HEK293 (cell line): ENCODE measurements around the gene ZNF860.

Experiments used
- IKZF3 ChIP-seq: fragments of 450-650 bp; IDR thresholded peaks from 2 replicates; pipeline ENCODE4 v1.5.0; 2018; ENCODE audit warnings: missing biosample characterization, mild to moderate bottlenecking, missing genetic modification characterization, moderate library complexity
- KLF10 ChIP-seq: fragments of 450-650 bp; IDR thresholded peaks from 2 replicates; pipeline ENCODE4 v1.5.1; 2018; ENCODE audit warnings: missing biosample characterization, mild to moderate bottlenecking, missing genetic modification characterization
- MZF1 ChIP-seq: fragments of 450-650 bp; formaldehyde crosslinking; IDR thresholded peaks from 2 replicates; pipeline ENCODE4 v1.5.1; 2017; ENCODE audit warnings: missing biosample characterization, missing genetic modification characterization, borderline replicate concordance
- SALL2 ChIP-seq: fragments of 450-650 bp; formaldehyde crosslinking; IDR thresholded peaks from 2 replicates; pipeline ENCODE4 v1.5.0; 2017; ENCODE audit warnings: missing biosample characterization, mild to moderate bottlenecking, missing genetic modification characterization, borderline replicate concordance
- SP2 ChIP-seq: fragments of 450-650 bp; formaldehyde crosslinking; IDR thresholded peaks from 2 replicates; pipeline ENCODE4 v1.5.1; 2016; ENCODE audit warnings: missing biosample characterization, missing genetic modification characterization
- WT1 ChIP-seq: fragments of 450-650 bp; formaldehyde crosslinking; IDR thresholded peaks from 2 replicates; pipeline ENCODE4 v1.5.1; 2016; ENCODE audit warnings: missing biosample characterization, missing genetic modification characterization
- ZBTB10 ChIP-seq: fragments of 450-650 bp; formaldehyde crosslinking; IDR thresholded peaks from 2 replicates; pipeline ENCODE4 v1.5.1; 2016; ENCODE audit warnings: missing biosample characterization, missing genetic modification characterization
- ZBTB11 ChIP-seq: fragments of 450-650 bp; formaldehyde crosslinking; conservative IDR thresholded peaks from 2 replicates; pipeline ENCODE4 v1.5.1; 2016; ENCODE audit warnings: low read depth, missing biosample characterization, missing genetic modification characterization
- ZBTB17 ChIP-seq: fragments of 450-650 bp; formaldehyde crosslinking; IDR thresholded peaks from 2 replicates; pipeline ENCODE4 v1.5.1; 2016; ENCODE audit warnings: missing biosample characterization, missing genetic modification characterization
- ZBTB20 ChIP-seq: fragments of 450-650 bp; formaldehyde crosslinking; IDR thresholded peaks from 2 replicates; pipeline ENCODE4 v1.5.1; 2016; ENCODE audit warnings: missing biosample characterization, missing genetic modification characterization
- ZBTB44 ChIP-seq: fragments of 450-650 bp; IDR thresholded peaks from 2 replicates; pipeline ENCODE4 v1.5.1; 2018; ENCODE audit warnings: missing biosample characterization, mild to moderate bottlenecking, missing genetic modification characterization
- ZBTB48 ChIP-seq: fragments of 450-650 bp; formaldehyde crosslinking; IDR thresholded peaks from 2 replicates; pipeline ENCODE4 v1.5.1; 2016; ENCODE audit warnings: missing biosample characterization, missing genetic modification characterization
- ZBTB6 ChIP-seq: fragments of 450-650 bp; formaldehyde crosslinking; IDR thresholded peaks from 2 replicates; pipeline ENCODE4 v1.5.1; 2017; ENCODE audit warnings: missing biosample characterization, missing genetic modification characterization
- ZFHX2 ChIP-seq: fragments of 450-650 bp; formaldehyde crosslinking; conservative IDR thresholded peaks from 2 replicates; pipeline ENCODE4 v1.5.1; 2016; ENCODE audit warnings: missing biosample characterization, missing genetic modification characterization
- ZFP37 ChIP-seq: fragments of 450-650 bp; formaldehyde crosslinking; IDR thresholded peaks from 2 replicates; pipeline ENCODE4 v1.5.1; 2016; ENCODE audit warnings: missing biosample characterization, missing genetic modification characterization
- ZNF2 ChIP-seq: fragments of 450-650 bp; formaldehyde crosslinking; IDR thresholded peaks from 2 replicates; pipeline ENCODE4 v1.5.1; 2016; ENCODE audit warnings: missing biosample characterization, missing genetic modification characterization
- ZNF211 ChIP-seq: fragments of 450-650 bp; formaldehyde crosslinking; IDR thresholded peaks from 2 replicates; pipeline ENCODE4 v1.5.1; 2016; ENCODE audit warnings: low read depth, missing biosample characterization, missing genetic modification characterization
- ZNF311 ChIP-seq: fragments of 450-650 bp; formaldehyde crosslinking; IDR thresholded peaks from 2 replicates; pipeline ENCODE4 v1.5.1; 2017; ENCODE audit warnings: missing biosample characterization, missing genetic modification characterization, borderline replicate concordance
- ZNF37A ChIP-seq: fragments of 450-650 bp; IDR thresholded peaks from 2 replicates; pipeline ENCODE4 v1.5.1; 2018; ENCODE audit warnings: missing biosample characterization, missing genetic modification characterization
- ZNF501 ChIP-seq: fragments of 450-650 bp; formaldehyde crosslinking; IDR thresholded peaks from 2 replicates; pipeline ENCODE4 v1.5.1; 2016; ENCODE audit warnings: missing biosample characterization, missing genetic modification characterization
- ZNF513 ChIP-seq: fragments of 450-650 bp; IDR thresholded peaks from 2 replicates; pipeline ENCODE4 v1.5.1; 2018; ENCODE audit warnings: missing biosample characterization, missing genetic modification characterization
- ZNF549 ChIP-seq: fragments of 450-650 bp; IDR thresholded peaks from 2 replicates; pipeline ENCODE4 v1.5.1; 2018; ENCODE audit warnings: missing biosample characterization, missing genetic modification characterization, mild to moderate bottlenecking, inconsistent platforms, moderate library complexity
- ZNF626 ChIP-seq: fragments of 450-650 bp; sonication (Bioruptor Pico); formaldehyde crosslinking; IDR thresholded peaks from 2 replicates; pipeline ENCODE4 v1.5.1; 2018; ENCODE audit warnings: missing biosample characterization, missing genetic modification characterization, inconsistent platforms
- ZNF660 ChIP-seq: fragments of 450-650 bp; IDR thresholded peaks from 2 replicates; pipeline ENCODE4 v1.5.1; 2018; ENCODE audit warnings: missing biosample characterization, mild to moderate bottlenecking, missing genetic modification characterization
- ZSCAN4 ChIP-seq: fragments of 450-650 bp; formaldehyde crosslinking; IDR thresholded peaks from 2 replicates; pipeline ENCODE4 v1.5.1; 2017; ENCODE audit warnings: missing biosample characterization, missing genetic modification characterization
- ZXDB ChIP-seq: fragments of 450-650 bp; formaldehyde crosslinking; IDR thresholded peaks from 2 replicates; pipeline ENCODE4 v1.5.1; 2016; ENCODE audit warnings: missing biosample characterization, missing genetic modification characterization

ZNF860 gene

GRCh38 chr3:31981206-31982181, at the start of gene ZNF860, which contains the start of gene OSBPL10 (continued):
- TF ChIP-seq ZSCAN4 (peak; percentile 41; the same call in 1 of the 2 replicates), ZBTB11 (peak; percentile 71), MZF1 (tag by site-specific recombination) (peak; percentile 26; the same call in 1 of the 2 replicates), ZBTB17 (tag by site-specific recombination) (peak; percentile 84), ZNF513 (peak; percentile 91), WT1 (tag by site-specific recombination) (peak; percentile 44; the same call in 1 of the 2 replicates), ZFP37 (tag by site-specific recombination) (peak; percentile 47; the same call in 1 of the 2 replicates), SP2 (tag by site-specific recombination) (peak; percentile 66), ZNF626 (tag by site-specific recombination) (no peak), ZBTB44 (tag by site-specific recombination) (peak; percentile 23; the same call in 1 of the 2 replicates), ZBTB20 (tag by site-specific recombination) (peak; percentile 73), ZXDB (0 out of 2 replicates have a peak, but pooled peaks have one; percentile 18), KLF10 (tag by site-specific recombination) (peak; percentile 49; the same call in 1 of the 2 replicates), ZNF549 (0 out of 2 replicates have a peak, but pooled peaks have one; percentile 34), ZNF2 (tag by site-specific recombination) (0 out of 2 replicates have a peak, but pooled peaks have one; percentile 20), IKZF3 (tag by site-specific recombination) (peak; percentile 88), ZNF660 (peak; percentile 67; the same call in 1 of the 2 replicates), ZBTB48 (tag by site-specific recombination) (0 out of 2 replicates have a peak, but pooled peaks have one; percentile 39), ZBTB10 (tag by site-specific recombination) (0 out of 2 replicates have a peak, but pooled peaks have one; percentile 27), ZFHX2 (tag by site-specific recombination) (peak; percentile 83), ZBTB6 (no peak), ZNF211 (tag by site-specific recombination) (no peak), ZNF311 (tag by site-specific recombination) (no peak), ZNF501 (tag by site-specific recombination) (peak; percentile 71), SALL2 (tag by site-specific recombination) (no peak), ZNF37A (tag by site-specific recombination) (no peak)
